Left hindlimb (tissue), 1 donor: ENCODE results near the gene GPR176.
A peak's percentile ranks its signal among the peaks of the same experiment; 100 is the strongest.
"Not testable (repeated sequence)": the region's sequence is repeated elsewhere in the genome, so short reads cannot be mapped to it uniquely, and the experiment has no call there.

ENCODE experiments used
- DNase-seq: peaks from one replicate; pipeline ENCODE4 v3.0.0-alpha.2; 2018

The GPR176 gene

DNA sequence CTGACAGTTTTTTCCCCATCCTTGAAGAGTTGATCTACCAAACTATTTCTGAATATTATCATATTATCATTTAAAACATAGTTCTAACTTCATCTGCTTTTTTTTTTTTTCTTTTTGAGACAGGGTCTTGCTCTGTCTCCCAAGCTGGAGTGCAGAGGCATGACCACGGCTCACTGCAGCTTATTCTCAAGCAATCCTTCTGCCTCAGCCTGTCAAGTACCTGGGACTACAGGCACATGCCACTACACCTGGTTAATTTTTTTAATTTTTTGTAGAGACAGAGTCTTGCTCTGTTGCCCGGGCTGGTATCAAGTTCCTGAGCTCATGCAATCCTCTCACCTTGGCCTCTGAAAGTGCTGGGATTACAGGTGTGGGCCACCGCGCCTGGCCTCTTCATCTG lies 15.2 kb upstream of the GPR176 start:
- DNase-seq, result no peak

GRCh38 chr15:39934397-39935071 lies 14.5 kb upstream of the GPR176 start:
- DNase-seq, result no peak

DNA sequence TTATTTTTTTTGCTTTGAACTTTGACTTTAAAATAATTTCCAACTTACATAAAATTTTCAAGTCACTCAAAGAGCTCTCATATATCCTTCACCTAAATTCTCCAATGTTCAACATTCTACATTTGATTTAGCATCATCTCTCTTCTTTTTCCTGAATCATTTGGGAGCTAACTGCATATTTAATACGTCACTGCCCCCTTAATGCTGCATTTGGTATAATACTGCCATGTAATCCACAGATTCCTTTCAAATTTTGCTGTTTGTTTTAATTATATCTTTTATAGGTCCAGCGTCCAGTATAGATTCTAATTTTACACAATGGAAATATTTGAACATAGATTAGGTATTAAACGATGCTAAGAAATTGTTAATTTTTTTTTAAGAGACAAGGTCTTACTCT lies 11.5 kb upstream of the GPR176 start:
- DNase-seq, result no peak

- no peak for DNase-seq
These were observed 6.5 kb upstream of the GPR176 start for GRCh38 chr15:39926526-39926925.

DNA sequence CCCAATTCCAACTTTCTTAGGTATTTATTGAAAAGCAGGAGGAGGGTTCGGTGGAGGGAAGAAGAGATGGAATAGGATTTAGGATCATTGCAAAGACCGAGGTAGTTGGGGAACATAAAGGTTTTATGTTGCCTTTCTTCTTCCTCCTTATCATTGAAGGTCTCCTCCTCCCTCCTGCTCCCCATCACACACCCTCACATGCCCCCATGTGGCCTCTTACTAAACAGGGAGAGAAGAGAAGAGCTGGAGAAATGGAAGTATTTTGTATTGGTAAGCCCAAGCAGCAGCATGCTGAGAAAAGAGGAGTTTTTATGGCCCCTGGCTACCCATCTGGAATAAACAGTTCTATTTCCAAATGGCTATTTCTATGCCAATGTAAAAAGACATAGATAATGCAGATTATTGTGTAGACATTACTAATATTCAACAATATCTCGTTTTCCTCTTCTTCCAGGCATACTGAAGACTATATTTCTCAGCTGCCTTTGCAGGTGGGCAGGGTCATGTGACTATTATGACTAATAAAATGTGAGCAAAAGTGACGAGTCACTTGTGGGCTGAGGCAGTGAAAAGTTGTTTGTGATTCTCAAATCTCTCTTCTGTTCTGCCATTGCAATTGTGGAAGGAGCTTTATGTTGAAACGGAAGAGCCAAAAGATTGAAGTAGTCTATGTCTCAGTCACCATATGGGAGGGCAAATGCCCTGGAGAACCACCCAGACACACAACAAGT lies 5.2 kb upstream of the GPR176 start:
- no peak for DNase-seq

DNA sequence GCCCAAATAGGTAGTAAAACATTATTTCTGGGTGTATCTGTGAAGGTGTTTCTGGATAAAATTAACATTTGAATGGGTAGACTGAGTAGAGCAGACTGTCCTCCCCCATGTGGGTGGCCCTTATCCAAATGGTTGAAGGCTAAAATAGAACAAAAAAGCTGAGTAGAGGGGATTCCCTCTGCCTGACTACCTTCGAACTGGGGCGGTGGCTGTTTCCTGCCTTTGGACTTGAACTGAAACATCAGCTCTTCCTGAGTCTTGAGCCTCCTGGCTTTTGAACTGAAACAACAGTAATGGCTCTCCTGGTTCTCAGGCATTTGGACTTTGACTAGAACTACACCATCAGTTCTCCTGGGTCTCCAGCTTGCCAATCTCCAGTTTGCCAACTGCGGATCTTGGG lies 4.4 kb upstream of the GPR176 start:
- no peak for DNase-seq

DNA sequence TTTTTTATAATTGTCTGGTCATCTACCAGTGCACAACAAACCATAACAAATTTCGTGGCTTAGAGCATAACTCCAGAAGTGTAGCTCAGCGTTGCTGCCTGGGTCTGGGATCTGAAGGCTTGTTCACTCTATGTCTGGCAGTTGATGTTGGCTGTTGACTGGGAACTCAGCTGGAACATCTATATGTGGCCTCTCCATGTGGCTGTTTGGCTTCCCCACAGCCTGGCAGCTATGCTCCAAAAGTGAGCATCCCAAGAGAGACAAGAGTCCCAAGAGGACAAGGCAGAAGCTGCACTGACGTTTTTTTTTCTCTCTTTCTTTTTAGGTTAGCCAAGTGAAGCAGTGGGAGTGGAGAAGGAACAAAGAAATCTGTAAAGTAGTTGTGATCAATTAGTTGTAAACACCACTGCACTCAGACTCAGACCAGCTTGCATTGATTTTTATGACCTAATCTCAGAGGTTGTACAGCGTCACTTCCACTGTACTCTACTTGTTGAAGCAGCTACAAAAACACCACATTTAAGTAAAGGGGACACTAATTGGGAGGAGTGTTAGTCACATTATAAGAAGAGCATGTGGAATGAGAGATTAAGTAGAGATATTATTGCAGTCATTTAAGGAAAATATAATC lies 2.5 kb upstream of the GPR176 start:
- no peak for DNase-seq

DNA sequence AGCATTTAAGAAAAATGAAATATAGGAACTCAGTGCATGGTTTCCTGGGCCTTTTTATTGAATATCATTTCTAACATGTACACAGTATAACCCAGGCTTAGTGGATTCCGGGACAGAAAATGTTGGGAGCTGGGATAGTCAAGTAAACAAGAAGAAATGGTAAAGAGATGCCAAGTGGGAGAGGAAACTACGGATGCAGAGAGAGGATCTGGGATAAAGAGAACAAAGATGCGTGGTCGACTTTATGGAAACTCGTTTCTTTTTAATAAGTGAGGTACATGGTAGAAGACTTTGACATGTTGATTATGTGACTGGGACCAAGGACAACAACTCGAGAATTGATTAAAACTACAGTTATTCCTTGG lies 1.2 kb upstream of the GPR176 start:
- DNase-seq, result no peak

- peak; percentile 87 for DNase-seq
These were observed 626 bp upstream of the GPR176 start for GRCh38 chr15:39920510-39921273.

GRCh38 chr15:39919411-39919747 lies 687 bp downstream of the GPR176 start:
- no peak for DNase-seq

DNA sequence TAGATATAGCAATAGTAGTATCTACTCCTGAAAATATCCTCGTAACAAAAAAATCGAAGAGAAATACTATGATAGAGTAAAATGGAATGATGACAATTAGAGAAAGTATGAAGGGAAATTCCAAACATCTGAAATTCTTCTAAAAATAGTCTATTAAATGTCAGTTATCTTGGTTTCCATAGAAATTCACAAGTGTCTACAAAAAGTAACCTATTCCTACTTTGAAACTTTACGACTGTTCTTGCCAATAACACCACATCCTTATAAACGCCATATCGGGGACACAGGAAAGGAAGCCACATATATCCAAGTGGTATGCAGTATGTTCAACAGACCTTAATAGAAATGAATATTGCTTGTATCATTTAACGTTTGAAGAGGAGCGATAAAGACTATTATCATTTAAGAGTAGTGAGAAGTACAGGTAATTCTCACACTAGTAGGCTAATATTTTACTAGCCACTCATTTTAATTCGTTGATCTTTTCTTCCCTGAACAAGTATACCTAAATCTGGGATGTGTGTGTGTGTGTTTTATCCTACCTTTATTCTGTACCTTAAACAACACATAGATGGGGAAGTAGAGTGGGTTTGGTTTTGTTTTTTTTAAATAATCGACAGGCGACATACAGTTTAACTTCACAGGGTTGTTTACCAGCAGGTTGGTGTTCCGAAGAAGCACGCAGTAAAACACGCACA lies 1.2 kb downstream of the GPR176 start:
- no peak for DNase-seq

- DNase-seq, result no peak
These were observed 5.1 kb downstream of the GPR176 start for GRCh38 chr15:39914977-39915376.

DNA sequence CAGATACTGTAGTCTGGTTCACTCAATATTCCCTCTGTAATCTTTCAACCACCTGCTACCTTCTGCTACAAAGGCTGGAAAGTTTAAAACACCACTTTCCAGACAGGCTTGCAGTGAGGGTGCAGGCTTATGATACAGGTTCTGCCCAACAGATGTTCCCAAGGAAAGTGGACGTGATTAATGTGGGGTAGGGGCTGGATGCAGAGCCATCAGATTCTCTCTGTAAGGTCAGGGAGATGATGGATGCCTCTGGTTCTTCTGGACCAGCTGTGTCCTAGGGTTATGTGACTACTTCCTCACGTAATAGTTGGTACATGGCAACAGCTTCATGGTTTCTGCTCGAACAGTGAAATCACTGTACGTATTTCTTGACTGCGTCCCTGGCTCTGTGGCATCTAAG lies 11.1 kb downstream of the GPR176 start:
- no peak for DNase-seq

- no peak for DNase-seq
These were observed 11.9 kb downstream of the GPR176 start for GRCh38 chr15:39908186-39908585.

DNA sequence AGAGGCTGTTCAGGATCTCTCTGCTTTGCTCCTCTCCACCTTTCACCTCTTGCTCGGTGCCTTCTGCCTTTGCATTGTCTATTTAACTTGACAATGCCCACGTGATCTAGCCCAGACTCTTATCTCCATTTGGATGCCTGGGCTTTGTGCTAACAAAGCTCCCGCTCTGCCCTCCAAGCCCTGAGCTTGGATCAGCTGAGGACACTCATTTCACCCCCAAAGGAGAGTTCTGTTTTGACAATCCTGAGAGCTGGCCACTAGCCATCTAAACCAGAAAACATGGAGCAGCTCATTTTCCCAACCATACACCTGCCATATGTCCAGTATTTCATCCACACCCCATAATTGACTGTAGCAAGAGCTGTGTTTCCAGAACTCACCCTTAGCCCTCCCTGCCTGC lies 12.8 kb downstream of the GPR176 start:
- no peak for DNase-seq

DNA sequence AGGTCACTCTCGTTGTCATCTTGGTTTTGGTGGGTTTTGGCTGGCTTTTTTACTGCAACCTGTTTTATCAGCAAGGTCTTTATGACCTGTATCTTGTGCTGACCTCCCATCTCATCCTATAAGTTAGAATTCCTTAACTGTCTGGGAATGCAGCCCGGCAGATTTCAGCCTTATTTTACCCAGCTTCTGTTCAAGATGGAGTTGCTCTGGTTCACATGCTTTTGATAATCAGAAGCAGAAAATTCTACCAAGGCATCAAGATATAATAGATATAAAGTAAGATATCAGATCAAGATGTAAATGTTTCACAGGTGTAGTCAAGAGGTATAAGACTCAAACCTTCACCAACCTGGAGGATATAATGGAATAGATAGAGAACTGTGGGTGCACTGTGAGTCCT lies 16.0 kb downstream of the GPR176 start:
- DNase-seq, result no peak

- DNase-seq, result no peak
These were observed 21.7 kb downstream of the GPR176 start for GRCh38 chr15:39898317-39898716.

GRCh38 chr15:39896846-39897245 lies 23.2 kb downstream of the GPR176 start:
- no peak for DNase-seq

- DNase-seq, result no peak
These were observed 24.0 kb downstream of the GPR176 start for GRCh38 chr15:39896101-39896500.

GRCh38 chr15:39893051-39893450 lies 27.0 kb downstream of the GPR176 start:
- not testable (repeated sequence) for DNase-seq

- no peak for DNase-seq
These were observed 27.6 kb downstream of the GPR176 start for GRCh38 chr15:39892418-39892817.

- DNase-seq, result no peak
These were observed 29.4 kb downstream of the GPR176 start for GRCh38 chr15:39890621-39891020.

DNA sequence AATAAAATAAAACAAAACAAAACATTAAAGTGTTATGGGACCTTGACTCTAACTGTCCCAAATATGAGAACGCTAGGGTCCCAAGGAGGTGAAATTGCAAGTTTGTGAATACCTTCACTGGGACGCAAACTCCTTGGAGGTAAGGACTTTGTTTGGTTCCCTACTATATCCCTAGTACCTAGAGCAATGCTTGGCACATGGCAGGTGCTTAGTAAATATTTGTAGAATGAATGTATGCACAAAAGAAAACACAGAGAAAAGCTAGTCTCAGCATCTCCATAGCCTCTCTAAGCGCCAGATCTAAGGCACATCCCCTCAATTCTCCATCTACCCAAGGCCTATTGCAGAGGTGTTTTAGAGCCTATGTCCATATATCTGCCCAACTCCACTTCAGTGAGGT lies 30.5 kb downstream of the GPR176 start:
- no peak for DNase-seq
